GM23338 (cell line): Measurements from ENCODE around the gene OLFML2B. TPM values are rescaled to one million over a fixed set of nuclear protein-coding genes. Genes with fewer than 3 reads are reported as not detected.

Source experiments
- ATAC-seq: fragments of 200-7000 bp; cut with Tn5 transposase; 3 replicates; pipeline ENCODE4 v1.9.1; 2020
- DNase-seq: peaks from one replicate; pipeline ENCODE4 v3.0.0-alpha.2; 2015; ENCODE audit warnings: low spot score
- H2AFZ ChIP-seq: fragments of 200-600 bp; sonication (generic); 2 replicates; pipeline ENCODE4 v1.8.0; 2016; ENCODE audit warnings: antibody characterized with exemption, mild to moderate bottlenecking, moderate library complexity
- H3F3A ChIP-seq: fragments of 200-600 bp; sonication (generic); replicated peaks from 2 replicates; pipeline ENCODE4 v1.8.0; 2017; ENCODE audit warnings: antibody characterized with exemption, mixed run types, low read depth
- H3K27ac ChIP-seq: fragments of 200-600 bp; sonication (generic); 2 replicates; pipeline ENCODE4 v1.6.1; 2016; ENCODE audit warnings: low read depth
- H3K27me3 ChIP-seq: fragments of 200-600 bp; sonication (generic); 2 replicates; pipeline ENCODE4 v1.8.0; 2016; ENCODE audit warnings: mild to moderate bottlenecking, mixed run types, moderate library complexity; ENCODE audit not compliant: insufficient read depth
- H3K36me3 ChIP-seq: fragments of 200-600 bp; sonication (generic); 2 replicates; pipeline ENCODE4 v1.8.0; 2016; ENCODE audit warnings: mild to moderate bottlenecking; ENCODE audit not compliant: insufficient read depth
- H3K4me1 ChIP-seq: fragments of 200-600 bp; sonication (generic); 2 replicates; pipeline ENCODE4 v1.8.0; 2016; ENCODE audit warnings: mild to moderate bottlenecking, moderate library complexity; ENCODE audit not compliant: insufficient read depth
- H3K4me2 ChIP-seq: fragments of 200-600 bp; sonication (generic); 2 replicates; pipeline ENCODE4 v1.7.1; 2017; ENCODE audit warnings: mixed run types
- H3K4me3 ChIP-seq: fragments of 200-600 bp; sonication (generic); 2 replicates; pipeline ENCODE4 v1.6.1; 2016; ENCODE audit warnings: mixed run types
- H3K79me2 ChIP-seq: fragments of 200-600 bp; sonication (generic); replicated peaks from 2 replicates; pipeline ENCODE4 v1.8.0; 2017; ENCODE audit warnings: mild to moderate bottlenecking; ENCODE audit not compliant: insufficient read depth
- H3K9me2 ChIP-seq: fragments of 200-600 bp; sonication (generic); 2 replicates; pipeline ENCODE4 v1.8.0; 2017; ENCODE audit not compliant: insufficient read depth
- H4K20me1 ChIP-seq: fragments of 200-600 bp; sonication (generic); replicated peaks from 2 replicates; pipeline ENCODE4 v1.8.0; 2017; ENCODE audit warnings: mild to moderate bottlenecking; ENCODE audit not compliant: insufficient read depth
- H3K27ac Mint-ChIP-seq: 2 replicates; pipeline ENCODE4 v1.8.0; 2020; ENCODE audit warnings: inconsistent platforms, mild to moderate bottlenecking, moderate library complexity, mixed read lengths
- H3K27me3 Mint-ChIP-seq: 3 replicates; pipeline ENCODE4 v1.8.0; 2022; ENCODE audit warnings: low read depth, mild to moderate bottlenecking, moderate library complexity, mixed read lengths, inconsistent platforms; ENCODE audit not compliant: insufficient read depth, poor library complexity
- H3K36me3 Mint-ChIP-seq: 3 replicates; pipeline ENCODE4 v1.8.0; 2021; ENCODE audit warnings: low read depth, mild to moderate bottlenecking, inconsistent platforms, moderate library complexity, mixed read lengths
- H3K4me1 Mint-ChIP-seq: 3 replicates; pipeline ENCODE4 v1.8.0; 2020; ENCODE audit warnings: mild to moderate bottlenecking, inconsistent platforms, mixed read lengths
- H3K4me3 Mint-ChIP-seq: 3 replicates; pipeline ENCODE4 v1.8.0; 2021; ENCODE audit warnings: moderate library complexity, mild to moderate bottlenecking, inconsistent platforms, mixed read lengths
- H3K9me3 Mint-ChIP-seq: 3 replicates; pipeline ENCODE4 v1.8.0; 2020; ENCODE audit warnings: moderate library complexity, mild to moderate bottlenecking, inconsistent platforms, mixed read lengths
- CREB1 ChIP-seq: fragments of 250-450 bp; sonication (Bioruptor Pico); IDR thresholded peaks from 2 replicates; pipeline ENCODE4 v1.5.0; 2020; ENCODE audit warnings: low read depth, mild to moderate bottlenecking, moderate library complexity
- EZH2 ChIP-seq: fragments of 200-600 bp; sonication (generic); IDR thresholded peaks from one replicate; pipeline ENCODE4 v1.8.0; 2017; ENCODE audit warnings: antibody characterized with exemption, mild to moderate bottlenecking, low read depth; ENCODE audit not compliant: unreplicated experiment
- EZH2phosphoT487 ChIP-seq: fragments of 200-600 bp; sonication (generic); IDR thresholded peaks from one replicate; pipeline ENCODE4 v1.8.1; 2018; ENCODE audit warnings: antibody characterized with exemption; ENCODE audit not compliant: unreplicated experiment
- JUNB ChIP-seq: IDR thresholded peaks from one replicate; pipeline ENCODE4 v1.6.1; 2016; ENCODE audit warnings: antibody characterized with exemption; ENCODE audit not compliant: unreplicated experiment
- NANOG ChIP-seq: IDR thresholded peaks from 2 replicates; pipeline ENCODE4 v1.6.1; 2016; ENCODE audit warnings: antibody characterized with exemption, borderline replicate concordance
- POLR2AphosphoS5 ChIP-seq: IDR thresholded peaks from 2 replicates; pipeline ENCODE4 v1.6.1; 2016; ENCODE audit warnings: antibody characterized with exemption, low read depth
- REST ChIP-seq: IDR thresholded peaks from one replicate; pipeline ENCODE4 v1.6.1; 2018; ENCODE audit warnings: antibody characterized with exemption; ENCODE audit not compliant: unreplicated experiment
- STAT1 ChIP-seq: IDR thresholded peaks from one replicate; pipeline ENCODE4 v1.6.1; 2016; ENCODE audit warnings: antibody characterized with exemption; ENCODE audit not compliant: unreplicated experiment
- ZNF114 ChIP-seq: fragments of 250-450 bp; sonication (Bioruptor Pico); IDR thresholded peaks from 2 replicates; pipeline ENCODE4 v1.5.0; 2020; ENCODE audit warnings: mild to moderate bottlenecking, moderate library complexity
- ZNF331 ChIP-seq: fragments of 250-450 bp; sonication (Bioruptor Pico); IDR thresholded peaks from 2 replicates; pipeline ENCODE4 v1.5.0; 2020; ENCODE audit warnings: low read depth, mild to moderate bottlenecking, moderate library complexity
- polyA plus RNA-seq: library from polyadenylated mRNA; unstranded; fragments of >200 nt; fragmentation: Nextera tagmentation; extraction: Ambion mirVana; gene quantifications from 2 replicates; pipeline ENCODE4 v1.2.1, GENCODE V29; 2016
- total RNA-seq: library from RNA; depleted of rRNA; stranded (reverse); fragments of >200 nt; shearing (Covaris generic); gene quantifications from 2 replicates; pipeline ENCODE4 v1.2.3, GENCODE V29; 2014
- TF ChIP-seq, protein P1 (sequence below), 2 experiments: fragments of 200-600 bp in 1 of 2; sonication (generic) in 1 of 2; conservative IDR thresholded peaks; 2 replicates each; pipeline versions ENCODE4 v1.5.1 to v1.6.1; 2016 to 2017; ENCODE audit warnings: antibody characterized with exemption in 2 of 2, low read depth in 2 of 2, mild to moderate bottlenecking in 2 of 2, moderate library complexity in 1 of 2
- TF ChIP-seq, protein P2 (sequence below): fragments of 250-450 bp; sonication (Bioruptor Pico); IDR thresholded peaks from 2 replicates; pipeline ENCODE4 v1.5.0; 2020; ENCODE audit warnings: mild to moderate bottlenecking, moderate library complexity
- TF ChIP-seq, protein P3 (sequence below): IDR thresholded peaks from 2 replicates; pipeline ENCODE4 v1.6.1; 2016; ENCODE audit warnings: antibody characterized with exemption

Gene OLFML2B
- total and polyA plus RNA-seq, 2 experiments from 2014 or later = 2.9 to 4.3 TPM

GRCh38 chr1:161946071-161946987, 77.3 kb downstream of the OLFML2B start:
- Histone ChIP-seq H2AFZ (no peak overlapping the region), H3K4me3 (no peak overlapping the region), H3F3A (no peaks in the 10 kb centered on the region), H3K4me1 (peaks cover 6% of the 10 kb centered on the region; the same call in 1 of the 2 replicates), H3K36me3 (no peaks in the 10 kb centered on the region), H3K9me2 (no peaks in the 10 kb centered on the region), H3K79me2 (no peaks in the 10 kb centered on the region), H3K4me2 (no peak overlapping the region), H3K27me3 (no peaks in the 10 kb centered on the region), H4K20me1 (no peaks in the 10 kb centered on the region), H3K27ac (0 out of 2 replicates have a peak overlapping the region, but pooled peaks have one; percentile 17)
- no peaks in the 10 kb centered on the region for H3K9me3 Mint-ChIP-seq
- H3K27me3 Mint-ChIP-seq = no peaks in the 10 kb centered on the region
- no peak overlapping the region for H3K4me3 Mint-ChIP-seq
- TF ChIP-seq, protein P1, sequence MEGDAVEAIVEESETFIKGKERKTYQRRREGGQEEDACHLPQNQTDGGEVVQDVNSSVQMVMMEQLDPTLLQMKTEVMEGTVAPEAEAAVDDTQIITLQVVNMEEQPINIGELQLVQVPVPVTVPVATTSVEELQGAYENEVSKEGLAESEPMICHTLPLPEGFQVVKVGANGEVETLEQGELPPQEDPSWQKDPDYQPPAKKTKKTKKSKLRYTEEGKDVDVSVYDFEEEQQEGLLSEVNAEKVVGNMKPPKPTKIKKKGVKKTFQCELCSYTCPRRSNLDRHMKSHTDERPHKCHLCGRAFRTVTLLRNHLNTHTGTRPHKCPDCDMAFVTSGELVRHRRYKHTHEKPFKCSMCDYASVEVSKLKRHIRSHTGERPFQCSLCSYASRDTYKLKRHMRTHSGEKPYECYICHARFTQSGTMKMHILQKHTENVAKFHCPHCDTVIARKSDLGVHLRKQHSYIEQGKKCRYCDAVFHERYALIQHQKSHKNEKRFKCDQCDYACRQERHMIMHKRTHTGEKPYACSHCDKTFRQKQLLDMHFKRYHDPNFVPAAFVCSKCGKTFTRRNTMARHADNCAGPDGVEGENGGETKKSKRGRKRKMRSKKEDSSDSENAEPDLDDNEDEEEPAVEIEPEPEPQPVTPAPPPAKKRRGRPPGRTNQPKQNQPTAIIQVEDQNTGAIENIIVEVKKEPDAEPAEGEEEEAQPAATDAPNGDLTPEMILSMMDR (conservative IDR thresholded peaks at IDR 0.05; ENCODE audit: low read depth in 2 of 2) = no peak
- TF ChIP-seq EZH2 (no peak), NANOG (no peak), STAT1 (no peak), REST (no peak), JUNB (no peak), ZNF114 (CRISPR knock-in tag) (no peak), CREB1 (CRISPR knock-in tag) (no peak), ZNF331 (no peak), EZH2phosphoT487 (no peak), POLR2AphosphoS5 (no peak)
- TF ChIP-seq, protein P2, sequence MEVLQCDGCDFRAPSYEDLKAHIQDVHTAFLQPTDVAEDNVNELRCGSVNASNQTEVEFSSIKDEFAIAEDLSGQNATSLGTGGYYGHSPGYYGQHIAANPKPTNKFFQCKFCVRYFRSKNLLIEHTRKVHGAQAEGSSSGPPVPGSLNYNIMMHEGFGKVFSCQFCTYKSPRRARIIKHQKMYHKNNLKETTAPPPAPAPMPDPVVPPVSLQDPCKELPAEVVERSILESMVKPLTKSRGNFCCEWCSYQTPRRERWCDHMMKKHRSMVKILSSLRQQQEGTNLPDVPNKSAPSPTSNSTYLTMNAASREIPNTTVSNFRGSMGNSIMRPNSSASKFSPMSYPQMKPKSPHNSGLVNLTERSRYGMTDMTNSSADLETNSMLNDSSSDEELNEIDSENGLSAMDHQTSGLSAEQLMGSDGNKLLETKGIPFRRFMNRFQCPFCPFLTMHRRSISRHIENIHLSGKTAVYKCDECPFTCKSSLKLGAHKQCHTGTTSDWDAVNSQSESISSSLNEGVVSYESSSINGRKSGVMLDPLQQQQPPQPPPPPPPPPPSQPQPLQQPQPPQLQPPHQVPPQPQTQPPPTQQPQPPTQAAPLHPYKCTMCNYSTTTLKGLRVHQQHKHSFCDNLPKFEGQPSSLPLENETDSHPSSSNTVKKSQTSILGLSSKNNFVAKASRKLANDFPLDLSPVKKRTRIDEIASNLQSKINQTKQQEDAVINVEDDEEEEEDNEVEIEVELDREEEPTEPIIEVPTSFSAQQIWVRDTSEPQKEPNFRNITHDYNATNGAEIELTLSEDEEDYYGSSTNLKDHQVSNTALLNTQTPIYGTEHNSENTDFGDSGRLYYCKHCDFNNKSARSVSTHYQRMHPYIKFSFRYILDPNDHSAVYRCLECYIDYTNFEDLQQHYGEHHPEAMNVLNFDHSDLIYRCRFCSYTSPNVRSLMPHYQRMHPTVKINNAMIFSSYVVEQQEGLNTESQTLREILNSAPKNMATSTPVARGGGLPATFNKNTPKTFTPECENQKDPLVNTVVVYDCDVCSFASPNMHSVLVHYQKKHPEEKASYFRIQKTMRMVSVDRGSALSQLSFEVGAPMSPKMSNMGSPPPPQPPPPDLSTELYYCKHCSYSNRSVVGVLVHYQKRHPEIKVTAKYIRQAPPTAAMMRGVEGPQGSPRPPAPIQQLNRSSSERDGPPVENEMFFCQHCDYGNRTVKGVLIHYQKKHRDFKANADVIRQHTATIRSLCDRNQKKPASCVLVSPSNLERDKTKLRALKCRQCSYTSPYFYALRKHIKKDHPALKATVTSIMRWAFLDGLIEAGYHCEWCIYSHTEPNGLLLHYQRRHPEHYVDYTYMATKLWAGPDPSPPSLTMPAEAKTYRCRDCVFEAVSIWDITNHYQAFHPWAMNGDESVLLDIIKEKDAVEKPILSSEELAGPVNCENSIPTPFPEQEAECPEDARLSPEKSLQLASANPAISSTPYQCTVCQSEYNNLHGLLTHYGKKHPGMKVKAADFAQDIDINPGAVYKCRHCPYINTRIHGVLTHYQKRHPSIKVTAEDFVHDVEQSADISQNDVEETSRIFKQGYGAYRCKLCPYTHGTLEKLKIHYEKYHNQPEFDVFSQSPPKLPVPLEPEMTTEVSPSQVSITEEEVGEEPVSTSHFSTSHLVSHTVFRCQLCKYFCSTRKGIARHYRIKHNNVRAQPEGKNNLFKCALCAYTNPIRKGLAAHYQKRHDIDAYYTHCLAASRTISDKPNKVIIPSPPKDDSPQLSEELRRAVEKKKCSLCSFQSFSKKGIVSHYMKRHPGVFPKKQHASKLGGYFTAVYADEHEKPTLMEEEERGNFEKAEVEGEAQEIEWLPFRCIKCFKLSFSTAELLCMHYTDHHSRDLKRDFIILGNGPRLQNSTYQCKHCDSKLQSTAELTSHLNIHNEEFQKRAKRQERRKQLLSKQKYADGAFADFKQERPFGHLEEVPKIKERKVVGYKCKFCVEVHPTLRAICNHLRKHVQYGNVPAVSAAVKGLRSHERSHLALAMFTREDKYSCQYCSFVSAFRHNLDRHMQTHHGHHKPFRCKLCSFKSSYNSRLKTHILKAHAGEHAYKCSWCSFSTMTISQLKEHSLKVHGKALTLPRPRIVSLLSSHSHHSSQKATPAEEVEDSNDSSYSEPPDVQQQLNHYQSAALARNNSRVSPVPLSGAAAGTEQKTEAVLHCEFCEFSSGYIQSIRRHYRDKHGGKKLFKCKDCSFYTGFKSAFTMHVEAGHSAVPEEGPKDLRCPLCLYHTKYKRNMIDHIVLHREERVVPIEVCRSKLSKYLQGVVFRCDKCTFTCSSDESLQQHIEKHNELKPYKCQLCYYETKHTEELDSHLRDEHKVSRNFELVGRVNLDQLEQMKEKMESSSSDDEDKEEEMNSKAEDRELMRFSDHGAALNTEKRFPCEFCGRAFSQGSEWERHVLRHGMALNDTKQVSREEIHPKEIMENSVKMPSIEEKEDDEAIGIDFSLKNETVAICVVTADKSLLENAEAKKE = no peak
- TF ChIP-seq, protein P3, sequence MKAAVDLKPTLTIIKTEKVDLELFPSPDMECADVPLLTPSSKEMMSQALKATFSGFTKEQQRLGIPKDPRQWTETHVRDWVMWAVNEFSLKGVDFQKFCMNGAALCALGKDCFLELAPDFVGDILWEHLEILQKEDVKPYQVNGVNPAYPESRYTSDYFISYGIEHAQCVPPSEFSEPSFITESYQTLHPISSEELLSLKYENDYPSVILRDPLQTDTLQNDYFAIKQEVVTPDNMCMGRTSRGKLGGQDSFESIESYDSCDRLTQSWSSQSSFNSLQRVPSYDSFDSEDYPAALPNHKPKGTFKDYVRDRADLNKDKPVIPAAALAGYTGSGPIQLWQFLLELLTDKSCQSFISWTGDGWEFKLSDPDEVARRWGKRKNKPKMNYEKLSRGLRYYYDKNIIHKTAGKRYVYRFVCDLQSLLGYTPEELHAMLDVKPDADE = no peak
- ATAC-seq = peak; percentile 93
- peaks cover 18% of the 10 kb centered on the region for H3K4me1 Mint-ChIP-seq
- H3K27ac Mint-ChIP-seq = peak overlapping the region; percentile 42; the same call in 1 of the 2 replicates
- no peaks in the 10 kb centered on the region for H3K36me3 Mint-ChIP-seq
- peak; percentile 52 for DNase-seq
